Fibroblast of lung (primary cell): Measurements from ENCODE around the gene DNAJC3.

Source experiments
- EZH2 ChIP-seq: IDR thresholded peaks from 2 replicates; pipeline ENCODE4 v1.5.1; 2012; ENCODE audit warnings: low read length, control low read depth, mild to moderate bottlenecking; ENCODE audit errors: missing control alignments
- TF ChIP-seq, protein P1 (sequence below), 2 donors: IDR thresholded peaks in 1 of 2; conservative IDR thresholded peaks in 1 of 2; 1 replicate in 1 of 2; 2 replicates in 1 of 2; pipeline ENCODE4 v1.5.1; 2011 to 2012; ENCODE audit warnings: low read length in 2 of 2, control low read depth in 1 of 2, inconsistent platforms in 1 of 2, low read depth in 1 of 2, mild to moderate bottlenecking in 1 of 2

DNA sequence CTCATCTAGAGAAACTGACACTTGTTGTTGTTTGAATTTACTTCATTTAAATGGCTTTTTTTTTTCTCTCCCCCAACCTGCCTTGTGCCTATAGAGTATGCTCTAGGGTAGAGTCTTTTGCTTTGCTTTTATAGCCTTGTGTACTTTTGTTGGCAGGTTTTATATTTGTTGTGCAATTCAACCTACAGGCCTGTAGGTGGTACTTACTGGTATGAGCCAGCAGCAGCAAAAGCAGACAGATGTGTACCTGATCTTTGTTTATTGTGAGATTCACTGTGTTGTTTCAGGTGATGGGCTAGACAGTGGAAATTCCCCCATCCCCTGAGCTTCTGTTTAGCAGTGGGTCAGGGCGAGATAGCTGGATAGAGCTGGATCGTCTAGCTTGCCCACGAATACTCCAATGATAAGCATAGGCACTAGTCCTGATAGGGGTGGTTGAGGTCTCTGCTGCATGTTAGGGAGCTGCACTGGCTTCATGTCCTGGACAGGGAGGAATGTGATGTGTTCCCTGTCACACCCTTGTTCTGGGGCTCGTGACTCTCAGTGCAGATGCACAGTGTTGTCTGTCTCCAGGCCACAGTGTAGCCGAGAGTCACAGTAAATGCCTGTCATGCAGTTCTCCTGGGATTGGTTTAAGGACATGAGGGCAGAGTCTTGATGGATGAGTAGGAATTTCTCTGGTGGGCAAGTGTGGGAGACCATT is 21.3 kb downstream of the DNAJC3 start:
- TF ChIP-seq, protein P1, sequence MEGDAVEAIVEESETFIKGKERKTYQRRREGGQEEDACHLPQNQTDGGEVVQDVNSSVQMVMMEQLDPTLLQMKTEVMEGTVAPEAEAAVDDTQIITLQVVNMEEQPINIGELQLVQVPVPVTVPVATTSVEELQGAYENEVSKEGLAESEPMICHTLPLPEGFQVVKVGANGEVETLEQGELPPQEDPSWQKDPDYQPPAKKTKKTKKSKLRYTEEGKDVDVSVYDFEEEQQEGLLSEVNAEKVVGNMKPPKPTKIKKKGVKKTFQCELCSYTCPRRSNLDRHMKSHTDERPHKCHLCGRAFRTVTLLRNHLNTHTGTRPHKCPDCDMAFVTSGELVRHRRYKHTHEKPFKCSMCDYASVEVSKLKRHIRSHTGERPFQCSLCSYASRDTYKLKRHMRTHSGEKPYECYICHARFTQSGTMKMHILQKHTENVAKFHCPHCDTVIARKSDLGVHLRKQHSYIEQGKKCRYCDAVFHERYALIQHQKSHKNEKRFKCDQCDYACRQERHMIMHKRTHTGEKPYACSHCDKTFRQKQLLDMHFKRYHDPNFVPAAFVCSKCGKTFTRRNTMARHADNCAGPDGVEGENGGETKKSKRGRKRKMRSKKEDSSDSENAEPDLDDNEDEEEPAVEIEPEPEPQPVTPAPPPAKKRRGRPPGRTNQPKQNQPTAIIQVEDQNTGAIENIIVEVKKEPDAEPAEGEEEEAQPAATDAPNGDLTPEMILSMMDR (conservative IDR thresholded peaks at IDR 0.05 in 1 of 2, IDR thresholded peaks at IDR 0.05 in 1 of 2; ENCODE audit: low read depth in 1 of 2, low read length in 2 of 2): peak in 1 of 2 donors; percentile 38
- no peak for TF ChIP-seq EZH2
